ENCODE results near the gene TMTC4.

DNA sequence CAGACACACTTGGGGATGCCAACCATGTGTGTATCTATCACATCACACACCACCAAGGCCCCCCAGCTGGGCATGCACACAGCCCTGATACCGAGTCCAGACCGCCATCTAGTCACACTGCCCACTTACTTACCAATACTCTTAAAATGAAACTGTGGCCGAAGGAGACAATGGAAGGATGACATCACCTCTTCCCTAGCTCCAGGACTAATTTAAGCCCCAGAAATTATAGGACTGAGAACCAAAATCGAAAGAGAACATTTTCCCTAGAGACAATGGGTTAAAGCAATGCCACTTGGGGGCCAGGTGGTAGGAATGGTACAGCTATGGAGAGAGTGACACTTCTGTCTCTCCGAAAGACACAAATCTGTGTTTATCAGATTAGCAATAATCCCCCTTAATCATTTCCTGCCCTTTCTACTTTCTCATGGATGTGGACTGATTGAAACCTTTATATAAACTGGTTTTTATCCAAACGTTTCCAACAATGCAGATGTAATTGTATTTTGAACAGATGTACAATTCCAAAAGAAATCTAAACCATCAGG lies 85.3 kb downstream of the TMTC4 start:
- TF ChIP-seq POLR2AphosphoS5 (IDR thresholded peaks at IDR 0.05): no peak
- TF ChIP-seq, protein P1, sequence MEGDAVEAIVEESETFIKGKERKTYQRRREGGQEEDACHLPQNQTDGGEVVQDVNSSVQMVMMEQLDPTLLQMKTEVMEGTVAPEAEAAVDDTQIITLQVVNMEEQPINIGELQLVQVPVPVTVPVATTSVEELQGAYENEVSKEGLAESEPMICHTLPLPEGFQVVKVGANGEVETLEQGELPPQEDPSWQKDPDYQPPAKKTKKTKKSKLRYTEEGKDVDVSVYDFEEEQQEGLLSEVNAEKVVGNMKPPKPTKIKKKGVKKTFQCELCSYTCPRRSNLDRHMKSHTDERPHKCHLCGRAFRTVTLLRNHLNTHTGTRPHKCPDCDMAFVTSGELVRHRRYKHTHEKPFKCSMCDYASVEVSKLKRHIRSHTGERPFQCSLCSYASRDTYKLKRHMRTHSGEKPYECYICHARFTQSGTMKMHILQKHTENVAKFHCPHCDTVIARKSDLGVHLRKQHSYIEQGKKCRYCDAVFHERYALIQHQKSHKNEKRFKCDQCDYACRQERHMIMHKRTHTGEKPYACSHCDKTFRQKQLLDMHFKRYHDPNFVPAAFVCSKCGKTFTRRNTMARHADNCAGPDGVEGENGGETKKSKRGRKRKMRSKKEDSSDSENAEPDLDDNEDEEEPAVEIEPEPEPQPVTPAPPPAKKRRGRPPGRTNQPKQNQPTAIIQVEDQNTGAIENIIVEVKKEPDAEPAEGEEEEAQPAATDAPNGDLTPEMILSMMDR (IDR thresholded peaks at IDR 0.05): no peak

All from upper lobe of left lung (tissue), 4 donors.